Hepatocyte (in vitro differentiated cells): ENCODE measurements around the gene EXOC6B. TPM values are rescaled to one million over a fixed set of nuclear protein-coding genes. Genes with fewer than 3 reads are reported as not detected.

Source experiments
- DNase-seq: peaks from one replicate; pipeline ENCODE4 v3.0.0-alpha.2; 2016; ENCODE audit warnings: low spot score
- H2AFZ ChIP-seq: fragments of 200-600 bp; sonication (generic); 2 replicates; pipeline ENCODE4 v1.6.0; 2016; ENCODE audit warnings: antibody characterized with exemption, mild to moderate bottlenecking
- H3K27ac ChIP-seq: fragments of 200-600 bp; sonication (generic); 2 replicates; pipeline ENCODE4 v1.5.1; 2016; ENCODE audit warnings: mild to moderate bottlenecking
- H3K27me3 ChIP-seq: fragments of 200-600 bp; sonication (generic); 2 replicates; pipeline ENCODE4 v1.6.1; 2016
- H3K36me3 ChIP-seq: fragments of 200-600 bp; sonication (generic); replicated peaks from 2 replicates; pipeline ENCODE4 v1.5.1; 2016; ENCODE audit warnings: low read depth; ENCODE audit not compliant: insufficient read depth
- H3K4me1 ChIP-seq: fragments of 200-600 bp; sonication (generic); 2 replicates; pipeline ENCODE4 v1.5.1; 2016; ENCODE audit warnings: mild to moderate bottlenecking, moderate library complexity; ENCODE audit not compliant: insufficient read depth
- H3K4me2 ChIP-seq: fragments of 200-600 bp; sonication (generic); 2 replicates; pipeline ENCODE4 v1.6.0; 2016
- H3K4me3 ChIP-seq: fragments of 200-600 bp; sonication (generic); 2 replicates; pipeline ENCODE4 v1.5.1; 2016; ENCODE audit warnings: mild to moderate bottlenecking
- H3K79me2 ChIP-seq: fragments of 200-600 bp; sonication (generic); 2 replicates; pipeline ENCODE4 v1.6.0; 2017; ENCODE audit warnings: mild to moderate bottlenecking
- H3K9me2 ChIP-seq: fragments of 200-600 bp; sonication (generic); replicated peaks from 2 replicates; pipeline ENCODE4 v1.6.0; 2017; ENCODE audit warnings: mild to moderate bottlenecking; ENCODE audit not compliant: insufficient read depth
- H3K9me3 ChIP-seq: fragments of 200-600 bp; sonication (generic); 2 replicates; pipeline ENCODE4 v1.5.1; 2016; ENCODE audit warnings: low read depth, mild to moderate bottlenecking
- H4K20me1 ChIP-seq: fragments of 200-600 bp; sonication (generic); 2 replicates; pipeline ENCODE4 v1.6.0; 2016; ENCODE audit warnings: mild to moderate bottlenecking; ENCODE audit not compliant: insufficient read depth, poor library complexity, severe bottlenecking
- EZH2 ChIP-seq: fragments of 200-600 bp; sonication (generic); IDR thresholded peaks from 2 replicates; pipeline ENCODE4 v1.6.1; 2016; ENCODE audit warnings: antibody characterized with exemption, mild to moderate bottlenecking, borderline replicate concordance
- EZH2phosphoT487 ChIP-seq: fragments of 200-600 bp; sonication (generic); IDR thresholded peaks from one replicate; pipeline ENCODE4 v1.6.1; 2018; ENCODE audit warnings: antibody characterized with exemption, mild to moderate bottlenecking, low read depth, moderate library complexity; ENCODE audit not compliant: unreplicated experiment, severe bottlenecking
- WGBS: methylation state at CpG from one replicate; pipeline ENCODE4 v1.1.6; 2016; ENCODE audit warnings: low lambda C conversion rate; ENCODE audit errors: missing lambda C conversion rate; 5-methylcytosine and 5-hydroxymethylcytosine counted together
- polyA plus RNA-seq: library from polyadenylated mRNA; unstranded; fragments of >200 nt; fragmentation: Nextera tagmentation; extraction: Ambion mirVana; gene quantifications from 2 replicates; pipeline ENCODE4 v1.2.1, GENCODE V29; 2016
- total RNA-seq: library from RNA; depleted of rRNA; stranded (reverse); fragments of >200 nt; gene quantifications from 2 replicates; pipeline ENCODE4 v1.2.3, GENCODE V29; 2014
- TF ChIP-seq, protein P1 (sequence below): fragments of 200-600 bp; sonication (generic); IDR thresholded peaks from 2 replicates; pipeline ENCODE4 v1.5.1; 2016; ENCODE audit warnings: antibody characterized with exemption, mild to moderate bottlenecking; ENCODE audit not compliant: poor library complexity

The EXOC6B gene
- total and polyA plus RNA-seq, 2 experiments from 2014 or later = 11.8 to 36.2 TPM

DNA sequence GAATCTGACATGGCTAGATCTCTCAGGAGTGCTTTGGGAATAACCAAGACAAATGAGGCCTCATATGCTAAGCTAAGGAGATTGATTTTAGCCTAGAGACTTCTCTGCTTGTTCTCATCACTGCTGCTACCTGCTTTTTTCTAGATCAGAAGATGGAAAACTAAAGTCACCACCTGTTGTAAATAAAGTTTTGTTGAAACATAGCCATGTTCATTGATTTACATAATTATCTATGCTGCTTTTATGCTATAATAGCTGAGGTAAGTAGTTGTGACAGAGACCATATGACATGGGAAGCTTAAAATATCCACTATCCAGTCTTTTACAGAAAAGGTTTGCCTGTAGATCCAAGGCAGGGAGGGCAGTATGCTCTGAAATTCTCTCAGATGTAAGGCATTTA, 632.1 kb downstream of the EXOC6B start:
- Histone ChIP-seq H3K27me3 (no peaks in the 10 kb centered on the region), H3K9me3 (no peaks in the 10 kb centered on the region), H3K4me1 (no peaks in the 10 kb centered on the region), H3K36me3 (no peaks in the 10 kb centered on the region), H3K9me2 (no peaks in the 10 kb centered on the region), H3K4me3 (no peak overlapping the region), H3K27ac (no peak overlapping the region), H3K4me2 (no peak overlapping the region), H2AFZ (no peak overlapping the region), H4K20me1 (no peaks in the 10 kb centered on the region), H3K79me2 (no peaks in the 10 kb centered on the region)
- DNase-seq = no peak
- no peak for TF ChIP-seq EZH2
- TF ChIP-seq, protein P1, sequence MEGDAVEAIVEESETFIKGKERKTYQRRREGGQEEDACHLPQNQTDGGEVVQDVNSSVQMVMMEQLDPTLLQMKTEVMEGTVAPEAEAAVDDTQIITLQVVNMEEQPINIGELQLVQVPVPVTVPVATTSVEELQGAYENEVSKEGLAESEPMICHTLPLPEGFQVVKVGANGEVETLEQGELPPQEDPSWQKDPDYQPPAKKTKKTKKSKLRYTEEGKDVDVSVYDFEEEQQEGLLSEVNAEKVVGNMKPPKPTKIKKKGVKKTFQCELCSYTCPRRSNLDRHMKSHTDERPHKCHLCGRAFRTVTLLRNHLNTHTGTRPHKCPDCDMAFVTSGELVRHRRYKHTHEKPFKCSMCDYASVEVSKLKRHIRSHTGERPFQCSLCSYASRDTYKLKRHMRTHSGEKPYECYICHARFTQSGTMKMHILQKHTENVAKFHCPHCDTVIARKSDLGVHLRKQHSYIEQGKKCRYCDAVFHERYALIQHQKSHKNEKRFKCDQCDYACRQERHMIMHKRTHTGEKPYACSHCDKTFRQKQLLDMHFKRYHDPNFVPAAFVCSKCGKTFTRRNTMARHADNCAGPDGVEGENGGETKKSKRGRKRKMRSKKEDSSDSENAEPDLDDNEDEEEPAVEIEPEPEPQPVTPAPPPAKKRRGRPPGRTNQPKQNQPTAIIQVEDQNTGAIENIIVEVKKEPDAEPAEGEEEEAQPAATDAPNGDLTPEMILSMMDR = no peak
- no peak for TF ChIP-seq EZH2phosphoT487

DNA sequence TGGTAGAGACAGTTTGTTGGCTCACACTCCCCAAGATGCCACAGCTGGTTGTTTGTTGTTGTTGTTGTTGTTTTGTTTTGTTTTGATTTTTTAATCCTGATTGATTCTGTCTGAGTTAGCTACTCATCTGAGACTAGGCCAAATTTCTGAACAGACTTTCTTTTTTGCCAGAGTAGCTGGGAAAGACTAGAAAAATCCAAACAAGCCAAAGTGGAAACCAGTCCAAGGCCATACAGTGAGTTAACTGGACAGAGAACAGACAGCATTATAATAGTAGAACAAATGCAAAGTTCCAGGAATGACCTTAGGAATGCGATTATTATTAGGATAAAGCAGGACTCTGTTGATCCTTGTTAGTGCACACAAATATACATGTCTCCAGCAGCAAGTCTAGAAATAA, 634.4 kb downstream of the EXOC6B start:
- WGBS = 92% methylated on average over 1 of the region's 1 CpG
- TF ChIP-seq, protein P1 = no peak
- TF ChIP-seq EZH2phosphoT487 (no peak), EZH2 (no peak)

DNA sequence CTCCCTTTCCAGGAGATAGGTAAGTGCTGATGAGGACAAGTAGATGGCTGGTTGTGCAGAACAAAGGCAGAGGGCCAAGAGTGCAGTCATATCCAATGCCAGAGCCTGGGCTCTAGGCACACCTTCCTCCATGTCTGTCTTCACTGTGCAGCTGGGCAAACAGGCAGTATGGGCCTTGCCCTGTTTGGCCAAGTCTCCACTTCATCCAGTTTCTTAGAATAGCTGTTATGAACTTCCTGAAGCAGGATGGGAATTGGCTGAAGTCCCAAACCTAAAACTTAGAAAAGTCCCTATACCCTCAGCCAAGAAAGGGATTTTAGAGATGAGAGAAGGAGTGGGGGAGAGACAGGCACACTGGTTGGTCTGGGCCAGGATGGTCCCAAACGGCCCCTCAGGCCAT, 640.6 kb downstream of the EXOC6B start:
- 50% methylated on average over 1 of the region's 1 CpG for WGBS
- Histone ChIP-seq H3K79me2 (no peaks in the 10 kb centered on the region), H3K4me1 (peaks cover 3% of the 10 kb centered on the region), H3K36me3 (no peaks in the 10 kb centered on the region), H3K4me3 (no peak overlapping the region), H3K27me3 (no peaks in the 10 kb centered on the region), H3K9me2 (no peaks in the 10 kb centered on the region), H3K4me2 (no peak overlapping the region), H4K20me1 (no peaks in the 10 kb centered on the region), H3K27ac (no peak overlapping the region), H2AFZ (no peak overlapping the region), H3K9me3 (no peaks in the 10 kb centered on the region)
- TF ChIP-seq EZH2phosphoT487 (no peak), EZH2 (no peak)
- TF ChIP-seq, protein P1 = no peak
- DNase-seq = no peak

More for the DNA sequence above, 634.4 kb downstream of the EXOC6B start:
- no peaks in the 10 kb centered on the region for H3K9me3 ChIP-seq
- no peaks in the 10 kb centered on the region for H3K36me3 ChIP-seq
- no peak for DNase-seq
- no peaks in the 10 kb centered on the region for H3K27me3 ChIP-seq
- H3K27ac ChIP-seq = no peak overlapping the region
- no peaks in the 10 kb centered on the region for H3K4me1 ChIP-seq
- H3K4me2 ChIP-seq = no peak overlapping the region
- H3K79me2 ChIP-seq = no peaks in the 10 kb centered on the region
- no peak overlapping the region for H2AFZ ChIP-seq
- no peak overlapping the region for H3K4me3 ChIP-seq
- no peaks in the 10 kb centered on the region for H3K9me2 ChIP-seq
- H4K20me1 ChIP-seq = no peaks in the 10 kb centered on the region

DNA sequence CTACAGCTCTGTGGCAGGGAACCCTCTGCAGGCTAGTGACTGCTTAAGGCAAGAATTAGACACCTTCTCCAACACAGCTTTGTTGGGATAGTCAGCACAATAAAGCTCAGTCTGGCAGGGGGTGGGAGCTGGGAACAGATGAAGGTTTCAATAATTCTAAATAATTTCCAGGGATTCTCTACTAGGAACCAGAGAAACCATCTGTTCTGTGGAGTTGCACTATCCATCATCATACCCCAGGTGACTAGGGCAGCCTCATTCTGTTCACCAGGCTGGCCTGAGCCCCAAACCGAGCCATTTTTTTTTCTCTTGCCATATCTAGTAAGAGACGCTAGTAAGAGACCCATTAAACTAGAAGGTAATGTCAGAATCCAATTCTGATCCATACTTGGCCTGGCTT, 642.4 kb downstream of the EXOC6B start:
- Histone ChIP-seq H3K4me1 (peaks cover 3% of the 10 kb centered on the region), H3K9me2 (no peaks in the 10 kb centered on the region), H3K9me3 (no peaks in the 10 kb centered on the region), H2AFZ (no peak overlapping the region), H3K36me3 (peaks cover 7% of the 10 kb centered on the region), H3K4me2 (no peak overlapping the region), H4K20me1 (no peaks in the 10 kb centered on the region), H3K79me2 (no peaks in the 10 kb centered on the region), H3K4me3 (no peak overlapping the region), H3K27me3 (no peaks in the 10 kb centered on the region), H3K27ac (peak overlapping the region; percentile 31)
- TF ChIP-seq EZH2phosphoT487 = no peak
- no peak for TF ChIP-seq EZH2
- DNase-seq = no peak
- WGBS = 93% methylated on average over 2 of the region's 2 CpGs
